Pancreas (tissue), 10 donors: ENCODE measurements around the gene HDAC11. TPM values are rescaled to one million over a fixed set of nuclear protein-coding genes. Genes with fewer than 3 reads are reported as not detected.
"Not testable (repeated sequence)": the region's sequence is repeated elsewhere in the genome, so short reads cannot be mapped to it uniquely, and the experiment has no call there.

ENCODE experiments used
- ATAC-seq, 4 donors: fragments of 200-7000 bp; cut with Tn5 transposase; one replicate each; pipeline versions ENCODE4 v1.8.0 to v1.9.1; 2020; ENCODE audit warnings: mild to moderate bottlenecking in 4 of 4, moderate library complexity in 4 of 4
- DNase-seq, 6 donors: peaks; one replicate each; pipeline ENCODE4 v3.0.0-alpha.2; 2020
- FAIRE-seq: peaks from 2 replicates; lab custom pipeline; 2012; peaks lifted over from hg19 to GRCh38; lab: Jason Lieb, UNC
- H3K27ac ChIP-seq, 4 donors: fragments of 200-600 bp; sonication (generic); 1 replicate in 3 of 4; 2 replicates in 1 of 4; pipeline versions ENCODE4 v1.5.0 to v1.8.0; 2020
- H3K27me3 ChIP-seq, 4 donors: fragments of 200-600 bp; one replicate each; pipeline ENCODE4 v1.8.0; 2021
- H3K36me3 ChIP-seq, 3 donors: fragments of 200-600 bp; sonication (generic) in 1 of 3; one replicate each; pipeline versions ENCODE4 v1.5.0 to v1.8.0; 2020 to 2021
- H3K4me1 ChIP-seq, 3 donors: fragments of 200-600 bp; one replicate each; pipeline ENCODE4 v1.8.0; 2021
- H3K4me3 ChIP-seq, 4 donors: fragments of 200-600 bp; sonication (generic) in 2 of 4; one replicate each; pipeline versions ENCODE4 v1.5.0 to v1.8.0; 2020 to 2021
- H3K9me3 ChIP-seq, 4 donors: fragments of 200-600 bp; one replicate each; pipeline ENCODE4 v1.8.0; 2021
- WGBS, 2 donors: extraction: QIAGEN DNeasy Blood & Tissue Kit; methylation state at CpG; one replicate each; pipeline ENCODE4 v1.1.7; 2013; 5-methylcytosine and 5-hydroxymethylcytosine counted together
- intact Hi-C, 3 donors: fragments of 100-400 bp; cut with DNase I; formaldehyde crosslinking; loops; one replicate each; pipeline versions ENCODE4 v1.11.1 to v1.14.2; 2022
- polyA plus RNA-seq, 2 donors: library from polyadenylated mRNA; stranded (reverse); fragments of 200-250 nt; gene quantifications; one replicate each; pipeline ENCODE4 v1.2.3, GENCODE V29; 2013
- total RNA-seq, 6 donors: library from RNA; stranded (reverse); fragmentation: NEBNext Ultra II Directional in 4 of 6; extraction: Animal tissue kit (Norgen Biotek cat#: 25700) in 4 of 6; gene quantifications; one replicate each; pipeline versions ENCODE4 v1.2.1 to v1.2.4, GENCODE V29; 2021 to 2023
- TF ChIP-seq, protein P1 (sequence below), 4 donors: fragments of 200-600 bp; sonication (generic) in 3 of 4; IDR thresholded peaks; one replicate each; pipeline versions ENCODE4 v1.5.0 to v1.8.0; 2021; ENCODE audit warnings: antibody characterized with exemption in 4 of 4
- donor health status: healthy with polysubstance abuse.
- donor health status: DM: no; HTN: no; CAD: no; lungs with moderate emphysema.
- donor health status: DM: no; HTN: no; CAD: no.
- donor health status: control.
- donor health status: control.
- donor health status: Bipolar disorder and iron deficiency.
- donor health status: DM: yes; HTN: yes; CAD: no.
- donor health status: DM: no; HTN: no; CAD: no.
- donor health status: DM: no; HTN: no; CAD: no.
- donor health status: DM: yes; HTN: yes; CAD: no.

Gene HDAC11, protein sequence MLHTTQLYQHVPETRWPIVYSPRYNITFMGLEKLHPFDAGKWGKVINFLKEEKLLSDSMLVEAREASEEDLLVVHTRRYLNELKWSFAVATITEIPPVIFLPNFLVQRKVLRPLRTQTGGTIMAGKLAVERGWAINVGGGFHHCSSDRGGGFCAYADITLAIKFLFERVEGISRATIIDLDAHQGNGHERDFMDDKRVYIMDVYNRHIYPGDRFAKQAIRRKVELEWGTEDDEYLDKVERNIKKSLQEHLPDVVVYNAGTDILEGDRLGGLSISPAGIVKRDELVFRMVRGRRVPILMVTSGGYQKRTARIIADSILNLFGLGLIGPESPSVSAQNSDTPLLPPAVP
- total RNA-seq = 10 to 100 TPM; 22.0 to 40.3 (median 27.4) TPM
- 10 to 100 TPM; 20.4 to 26.6 TPM for polyA plus RNA-seq

DNA sequence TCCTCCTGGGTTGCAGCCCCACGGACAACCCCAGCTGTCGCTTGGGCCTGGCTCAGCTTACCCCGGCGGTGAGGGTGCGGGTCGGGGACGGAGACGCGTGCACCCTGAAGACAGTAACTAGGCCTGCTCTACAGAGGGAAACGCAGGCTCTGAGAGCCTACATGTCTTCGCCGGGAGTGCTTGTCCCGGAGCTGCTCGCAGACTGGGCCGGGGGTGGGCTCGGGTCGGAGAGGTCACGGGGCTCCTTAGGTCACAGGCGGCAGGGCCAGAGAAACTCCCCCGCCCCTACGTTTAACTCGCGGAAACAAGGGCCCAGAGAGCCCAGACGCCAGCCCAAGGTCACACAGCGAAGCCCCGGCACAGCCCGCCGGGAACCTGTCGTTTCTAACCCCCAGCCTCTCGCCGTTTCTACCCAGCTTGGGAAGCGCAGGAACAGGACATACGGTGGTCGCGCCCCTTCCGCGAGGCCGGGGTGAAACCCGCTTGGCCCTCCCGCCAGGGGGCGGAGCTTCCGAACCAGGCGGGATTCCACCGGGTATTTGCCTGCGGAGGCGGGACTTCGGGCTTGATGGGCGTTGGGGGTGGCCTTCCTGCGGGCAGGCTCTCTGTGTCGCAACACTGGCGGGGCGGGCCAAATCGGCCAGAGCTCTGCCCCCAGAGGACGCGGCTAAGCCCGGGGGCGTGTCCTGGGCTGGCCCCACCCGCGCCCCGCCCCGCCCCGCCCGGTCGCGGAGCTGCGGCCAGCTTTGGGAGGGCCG is at the start of gene HDAC11:
Gene HDAC11 (plus strand): TSS at position 725 of the 758 bp plus-strand sequence. CDS start 42 bp downstream, outside the sequence.
- ATAC-seq (peak; percentile 87 to 95 (median 90)), DNase-seq (peak; percentile 98 to 100 (median 100)), FAIRE-seq (no peak)
- WGBS, 2 donors = 1% methylated on average over 57 to 67 of the region's 67 CpGs
- H3K4me1 ChIP-seq = peaks cover 19 to 31% (median 25%) of the 10 kb centered on the region in 3 donors
- H3K36me3 ChIP-seq = no peaks in the 10 kb centered on the region
- peak within 1 kb of the TSS; percentile 60 to 78 (median 71) for H3K4me3 ChIP-seq
- intact Hi-C loops = no loop called here
- no peaks in the 10 kb centered on the region for H3K9me3 ChIP-seq
- no peaks in the 10 kb centered on the region for H3K27me3 ChIP-seq
- TF ChIP-seq, protein P1, sequence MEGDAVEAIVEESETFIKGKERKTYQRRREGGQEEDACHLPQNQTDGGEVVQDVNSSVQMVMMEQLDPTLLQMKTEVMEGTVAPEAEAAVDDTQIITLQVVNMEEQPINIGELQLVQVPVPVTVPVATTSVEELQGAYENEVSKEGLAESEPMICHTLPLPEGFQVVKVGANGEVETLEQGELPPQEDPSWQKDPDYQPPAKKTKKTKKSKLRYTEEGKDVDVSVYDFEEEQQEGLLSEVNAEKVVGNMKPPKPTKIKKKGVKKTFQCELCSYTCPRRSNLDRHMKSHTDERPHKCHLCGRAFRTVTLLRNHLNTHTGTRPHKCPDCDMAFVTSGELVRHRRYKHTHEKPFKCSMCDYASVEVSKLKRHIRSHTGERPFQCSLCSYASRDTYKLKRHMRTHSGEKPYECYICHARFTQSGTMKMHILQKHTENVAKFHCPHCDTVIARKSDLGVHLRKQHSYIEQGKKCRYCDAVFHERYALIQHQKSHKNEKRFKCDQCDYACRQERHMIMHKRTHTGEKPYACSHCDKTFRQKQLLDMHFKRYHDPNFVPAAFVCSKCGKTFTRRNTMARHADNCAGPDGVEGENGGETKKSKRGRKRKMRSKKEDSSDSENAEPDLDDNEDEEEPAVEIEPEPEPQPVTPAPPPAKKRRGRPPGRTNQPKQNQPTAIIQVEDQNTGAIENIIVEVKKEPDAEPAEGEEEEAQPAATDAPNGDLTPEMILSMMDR (IDR thresholded peaks at IDR 0.05) = peak in 1 of 4 donors; percentile 20
- H3K27ac ChIP-seq = peak within 1 kb of the TSS; percentile 95 to 97 (median 96)

DNA sequence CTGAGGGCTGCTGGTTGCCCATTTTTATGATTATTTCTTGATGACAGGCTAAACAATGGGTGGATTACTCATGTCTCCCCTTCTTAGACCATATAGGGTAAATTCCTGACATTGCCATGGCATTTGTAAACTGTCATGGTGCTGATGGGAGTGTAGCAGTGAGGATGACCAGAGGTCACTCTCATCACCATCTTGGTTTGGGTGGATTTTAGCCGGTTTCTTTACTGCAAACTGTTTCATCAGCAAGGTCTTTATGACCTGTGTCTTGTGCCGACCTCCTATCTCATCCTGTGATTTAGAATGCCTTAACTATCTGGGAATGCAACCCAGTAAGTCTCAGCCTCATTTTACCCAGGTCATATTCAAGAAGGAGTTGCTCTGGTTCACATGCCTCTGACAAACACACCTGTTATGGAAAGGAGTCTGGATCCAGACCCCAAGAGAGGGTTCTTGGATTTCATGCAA is 49.7 kb upstream of the HDAC11 start:
- intact Hi-C loops, H3K27me3 ChIP-seq, H3K4me1 ChIP-seq, H3K4me3 ChIP-seq, DNase-seq, H3K27ac ChIP-seq, H3K9me3 ChIP-seq, FAIRE-seq, ATAC-seq, H3K36me3 ChIP-seq: not testable (repeated sequence)
- 78 to 79% methylated on average over 2 of the region's 2 CpGs for WGBS, 2 donors

DNA sequence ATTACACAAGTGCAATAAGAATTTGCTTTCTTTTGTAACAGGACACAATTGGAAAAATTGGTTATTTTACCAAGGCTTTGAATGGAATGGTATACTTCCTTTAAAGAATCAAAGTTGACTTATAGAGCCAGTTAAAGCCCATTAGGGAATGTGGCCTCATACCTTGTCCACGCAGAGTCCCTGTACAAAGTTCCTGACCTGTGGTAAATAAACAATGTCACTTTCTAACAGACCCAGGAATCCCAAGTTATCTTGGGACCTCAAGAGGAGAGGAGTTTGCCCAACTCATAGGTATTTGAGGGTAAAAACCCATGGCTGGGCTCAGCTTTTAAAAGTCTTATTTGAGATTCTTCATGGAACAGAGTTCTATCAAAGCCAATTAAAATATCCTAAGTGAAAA is 48.0 kb upstream of the HDAC11 start:
- no peak for DNase-seq
- no peaks in the 10 kb centered on the region for H3K36me3 ChIP-seq
- no peaks in the 10 kb centered on the region for H3K4me1 ChIP-seq
- H3K27ac ChIP-seq = no peak overlapping the region
- TF ChIP-seq, protein P1 (IDR thresholded peaks at IDR 0.05) = no peak
- 71 to 90% methylated on average over 1 of the region's 1 CpG for WGBS, 2 donors
- FAIRE-seq = no peak
- H3K27me3 ChIP-seq = no peaks in the 10 kb centered on the region
- no peak overlapping the region for H3K4me3 ChIP-seq
- no peaks in the 10 kb centered on the region for H3K9me3 ChIP-seq
- intact Hi-C loops = no loop called here
- ATAC-seq = no peak

DNA sequence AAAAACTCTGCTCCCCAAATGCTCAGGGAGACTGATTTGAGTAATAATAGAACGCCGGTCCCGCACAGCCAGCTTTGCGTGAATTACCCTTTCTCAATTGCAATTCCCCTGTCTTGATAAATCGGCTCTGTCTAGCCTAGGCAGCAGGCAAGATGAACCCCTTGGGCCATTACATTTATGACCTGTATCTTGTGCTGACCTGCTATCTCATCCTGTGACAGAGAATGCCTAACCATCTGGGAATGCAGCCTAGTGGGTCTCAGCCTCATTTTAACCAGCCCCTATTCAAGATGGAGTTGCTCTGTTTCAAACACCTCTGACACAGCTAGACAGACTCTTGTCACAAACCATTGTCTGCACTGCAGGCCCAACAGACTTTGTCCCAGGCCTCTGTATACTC is 46.2 kb upstream of the HDAC11 start:
- TF ChIP-seq, protein P1 (IDR thresholded peaks at IDR 0.05) = no peak
- no peaks in the 10 kb centered on the region for H3K36me3 ChIP-seq
- FAIRE-seq (no peak), DNase-seq (no peak), ATAC-seq (no peak)
- H3K9me3 ChIP-seq = no peaks in the 10 kb centered on the region
- intact Hi-C loops = no loop called here
- 76 to 79% methylated on average over 5 of the region's 5 CpGs for WGBS, 2 donors
- no peak overlapping the region for H3K4me3 ChIP-seq
- no peak overlapping the region for H3K27ac ChIP-seq
- no peaks in the 10 kb centered on the region for H3K4me1 ChIP-seq
- no peaks in the 10 kb centered on the region for H3K27me3 ChIP-seq

DNA sequence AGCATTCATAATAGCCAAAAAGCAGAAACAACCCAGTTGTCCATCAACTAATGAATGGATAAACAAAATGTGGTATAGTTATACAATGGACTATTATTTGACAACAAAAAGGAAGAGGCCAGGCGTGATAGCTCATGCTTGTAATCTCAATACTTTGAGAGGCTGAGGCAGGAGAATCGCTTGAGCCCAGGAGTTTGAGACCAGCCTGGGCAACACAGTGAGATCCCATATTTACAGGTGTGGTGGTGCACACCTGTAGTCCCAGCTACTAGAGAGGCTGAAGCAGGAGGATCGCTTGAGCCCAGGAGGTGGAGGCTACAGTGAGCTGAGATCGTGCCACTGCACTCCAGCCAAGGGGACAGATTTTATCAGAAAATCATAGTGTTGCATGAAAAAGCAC is 43.9 kb upstream of the HDAC11 start:
- FAIRE-seq, H3K27ac ChIP-seq, H3K9me3 ChIP-seq, intact Hi-C loops, ATAC-seq, H3K4me1 ChIP-seq, DNase-seq, H3K36me3 ChIP-seq, H3K27me3 ChIP-seq, H3K4me3 ChIP-seq: not testable (repeated sequence)
- 77 to 83% methylated on average over 4 of the region's 4 CpGs for whole genome bisulfite sequencing, 2 donors
